ENCODE measurements around the gene NCR2.

DNA sequence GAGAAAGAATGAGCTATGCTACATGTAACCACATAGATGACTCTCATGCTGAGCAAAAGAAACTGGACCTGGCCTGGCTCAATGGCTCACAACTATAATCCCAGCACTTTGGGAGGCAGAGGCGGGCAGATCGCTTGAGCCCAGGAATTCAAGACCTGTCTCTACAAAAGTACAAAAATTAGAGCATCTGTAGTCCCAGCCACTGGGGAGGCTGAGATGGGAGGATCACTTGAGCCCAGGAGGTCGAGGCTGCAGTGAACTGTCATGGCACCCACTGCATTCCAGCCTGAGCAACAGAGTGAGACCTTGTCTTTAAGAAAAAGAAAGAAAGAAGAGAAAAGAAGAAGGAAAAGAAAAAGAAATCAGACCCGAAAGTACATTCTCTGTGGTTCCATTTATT is 41.7 kb downstream of the NCR2 start:
- TF ChIP-seq ZFP3 (CRISPR knock-in tag; IDR thresholded peaks at IDR 0.05) (no peak), ZNF8 (CRISPR knock-in tag; IDR thresholded peaks at IDR 0.05) (no peak), BACH2 (CRISPR knock-in tag; IDR thresholded peaks at IDR 0.05; ENCODE audit: borderline replicate concordance) (no peak), ARNTL (CRISPR knock-in tag; IDR thresholded peaks at IDR 0.05; ENCODE audit: borderline replicate concordance, low read depth) (no peak), TCF4 (CRISPR knock-in tag; IDR thresholded peaks at IDR 0.05; ENCODE audit: borderline replicate concordance) (no peak), CSRNP3 (CRISPR knock-in tag; IDR thresholded peaks at IDR 0.05) (no peak)
